Hepatocyte (in vitro differentiated cells): Measurements from ENCODE around the gene TM9SF1. TPM values are rescaled to one million over a fixed set of nuclear protein-coding genes. Genes with fewer than 3 reads are reported as not detected.
A peak's percentile ranks its signal among the peaks of the same experiment; 100 is the strongest.

ENCODE experiments used
- DNase-seq: peaks from one replicate; pipeline ENCODE4 v3.0.0-alpha.2; 2016; ENCODE audit warnings: low spot score
- H2AFZ ChIP-seq: fragments of 200-600 bp; sonication (generic); 2 replicates; pipeline ENCODE4 v1.6.0; 2016; ENCODE audit warnings: antibody characterized with exemption, mild to moderate bottlenecking
- H3K27ac ChIP-seq: fragments of 200-600 bp; sonication (generic); 2 replicates; pipeline ENCODE4 v1.5.1; 2016; ENCODE audit warnings: mild to moderate bottlenecking
- H3K27me3 ChIP-seq: fragments of 200-600 bp; sonication (generic); 2 replicates; pipeline ENCODE4 v1.6.1; 2016
- H3K36me3 ChIP-seq: fragments of 200-600 bp; sonication (generic); replicated peaks from 2 replicates; pipeline ENCODE4 v1.5.1; 2016; ENCODE audit warnings: low read depth; ENCODE audit not compliant: insufficient read depth
- H3K4me1 ChIP-seq: fragments of 200-600 bp; sonication (generic); 2 replicates; pipeline ENCODE4 v1.5.1; 2016; ENCODE audit warnings: mild to moderate bottlenecking, moderate library complexity; ENCODE audit not compliant: insufficient read depth
- H3K4me2 ChIP-seq: fragments of 200-600 bp; sonication (generic); 2 replicates; pipeline ENCODE4 v1.6.0; 2016
- H3K4me3 ChIP-seq: fragments of 200-600 bp; sonication (generic); 2 replicates; pipeline ENCODE4 v1.5.1; 2016; ENCODE audit warnings: mild to moderate bottlenecking
- H3K79me2 ChIP-seq: fragments of 200-600 bp; sonication (generic); 2 replicates; pipeline ENCODE4 v1.6.0; 2017; ENCODE audit warnings: mild to moderate bottlenecking
- H3K9me2 ChIP-seq: fragments of 200-600 bp; sonication (generic); replicated peaks from 2 replicates; pipeline ENCODE4 v1.6.0; 2017; ENCODE audit warnings: mild to moderate bottlenecking; ENCODE audit not compliant: insufficient read depth
- H3K9me3 ChIP-seq: fragments of 200-600 bp; sonication (generic); 2 replicates; pipeline ENCODE4 v1.5.1; 2016; ENCODE audit warnings: low read depth, mild to moderate bottlenecking
- H4K20me1 ChIP-seq: fragments of 200-600 bp; sonication (generic); 2 replicates; pipeline ENCODE4 v1.6.0; 2016; ENCODE audit warnings: mild to moderate bottlenecking; ENCODE audit not compliant: insufficient read depth, poor library complexity, severe bottlenecking
- CTCF ChIP-seq: fragments of 200-600 bp; sonication (generic); IDR thresholded peaks from 2 replicates; pipeline ENCODE4 v1.5.1; 2016; ENCODE audit warnings: antibody characterized with exemption, mild to moderate bottlenecking; ENCODE audit not compliant: poor library complexity
- EZH2 ChIP-seq: fragments of 200-600 bp; sonication (generic); IDR thresholded peaks from 2 replicates; pipeline ENCODE4 v1.6.1; 2016; ENCODE audit warnings: antibody characterized with exemption, mild to moderate bottlenecking, borderline replicate concordance
- EZH2phosphoT487 ChIP-seq: fragments of 200-600 bp; sonication (generic); IDR thresholded peaks from one replicate; pipeline ENCODE4 v1.6.1; 2018; ENCODE audit warnings: antibody characterized with exemption, mild to moderate bottlenecking, low read depth, moderate library complexity; ENCODE audit not compliant: unreplicated experiment, severe bottlenecking
- WGBS: methylation state at CpG from one replicate; pipeline ENCODE4 v1.1.6; 2016; ENCODE audit warnings: low lambda C conversion rate; ENCODE audit errors: missing lambda C conversion rate; 5-methylcytosine and 5-hydroxymethylcytosine counted together
- polyA plus RNA-seq: library from polyadenylated mRNA; unstranded; fragments of >200 nt; fragmentation: Nextera tagmentation; extraction: Ambion mirVana; gene quantifications from 2 replicates; pipeline ENCODE4 v1.2.1, GENCODE V29; 2016
- total RNA-seq: library from RNA; depleted of rRNA; stranded (reverse); fragments of >200 nt; gene quantifications from 2 replicates; pipeline ENCODE4 v1.2.3, GENCODE V29; 2014

The TM9SF1 gene
- total and polyA plus RNA-seq, 2 experiments from 2014 or later, result 68.1 to 84.0 TPM

- DNase-seq, result peak; percentile 99
- WGBS, result under 1% methylated on average over 53 of the region's 57 CpGs
- peaks cover 47% of the 10 kb centered on the region for H3K79me2 ChIP-seq
Observed at GRCh38 chr14:24146978-24147760, 48.1 kb downstream of the TM9SF1 start, which contains the start of gene RNF31. TSS of gene RNF31 (plus strand) at chr14:24147498. CDS start at chr14:24147699, 201 bp downstream.

GRCh38 chr14:24146453-24146977, 48.7 kb downstream of the TM9SF1 start, which contains the start of gene PSME2:
TSS of gene PSME2 (minus strand) at chr14:24146610. CDS start at chr14:24146581, 29 bp downstream.
- peaks cover 6% of the 10 kb centered on the region for H4K20me1 ChIP-seq
- H3K27ac ChIP-seq, result peak within 1 kb of the TSS; percentile 79
- no peaks in the 10 kb centered on the region for H3K27me3 ChIP-seq
- peaks cover 47% of the 10 kb centered on the region for H3K79me2 ChIP-seq
- no peaks in the 10 kb centered on the region for H3K36me3 ChIP-seq
- peaks cover 15% of the 10 kb centered on the region for H3K4me1 ChIP-seq
- WGBS, result 3% methylated on average over 13 of the region's 25 CpGs
- DNase-seq, result peak; percentile 98
- peak within 1 kb of the TSS; percentile 91 for H3K4me3 ChIP-seq
- TF ChIP-seq EZH2 (no peak), CTCF (no peak), EZH2phosphoT487 (no peak)
- peak within 1 kb of the TSS; percentile 48 for H2AFZ ChIP-seq
- peak within 1 kb of the TSS; percentile 92 for H3K4me2 ChIP-seq
- no peaks in the 10 kb centered on the region for H3K9me2 ChIP-seq
- no peaks in the 10 kb centered on the region for H3K9me3 ChIP-seq

More at GRCh38 chr14:24146978-24147760, 48.1 kb downstream of the TM9SF1 start, which contains the start of gene RNF31:
- Histone ChIP-seq H3K4me2 (peak within 1 kb of the TSS; percentile 92), H3K4me1 (peaks cover 15% of the 10 kb centered on the region), H3K9me3 (no peaks in the 10 kb centered on the region), H3K9me2 (no peaks in the 10 kb centered on the region), H3K36me3 (no peaks in the 10 kb centered on the region), H3K4me3 (peak within 1 kb of the TSS; percentile 91), H3K27ac (peak within 1 kb of the TSS; percentile 79), H2AFZ (peak within 1 kb of the TSS; percentile 48), H3K27me3 (no peaks in the 10 kb centered on the region), H4K20me1 (peaks cover 6% of the 10 kb centered on the region)
- no peak for TF ChIP-seq EZH2
- no peak for TF ChIP-seq CTCF
- TF ChIP-seq EZH2phosphoT487, result no peak

DNA sequence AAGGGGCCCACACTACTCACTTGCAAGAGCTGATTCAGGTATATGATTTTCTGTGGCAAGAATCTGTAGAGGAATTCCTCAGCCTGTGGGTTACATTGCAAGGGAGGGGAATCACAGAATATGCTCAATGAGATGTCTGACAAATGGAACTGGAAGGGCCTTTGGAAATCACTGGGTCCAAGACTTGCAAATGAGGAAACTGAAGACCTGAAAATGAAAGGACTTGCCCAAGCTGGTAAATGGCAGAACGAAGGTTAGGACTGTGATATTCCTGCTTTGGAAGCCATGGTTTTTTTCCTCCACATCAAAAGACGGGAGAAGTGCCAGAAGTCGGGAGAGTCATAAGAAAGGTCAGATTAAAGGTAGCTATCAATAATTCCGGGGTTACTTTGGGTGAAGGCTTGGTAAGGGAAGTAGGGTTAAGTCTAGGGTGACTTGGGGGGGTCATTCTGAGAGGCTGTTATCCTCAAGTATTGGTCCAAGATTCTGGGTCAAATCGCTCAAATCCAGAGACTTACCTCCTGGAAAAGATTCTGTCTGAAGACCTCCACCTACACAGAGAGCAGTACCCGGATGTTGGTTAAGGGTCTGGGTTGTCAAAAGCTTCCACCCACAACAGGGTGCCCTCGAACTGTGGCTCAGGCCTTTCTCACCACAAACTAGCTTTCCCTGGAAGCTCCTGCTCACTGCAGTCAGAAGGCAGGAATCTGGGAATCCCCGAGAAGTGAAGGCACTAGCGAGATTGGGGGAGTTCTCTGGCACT, 49.4 kb downstream of the TM9SF1 start:
- peak overlapping the region; percentile 48 for H2AFZ ChIP-seq
- H3K4me2 ChIP-seq, result peak overlapping the region; percentile 87
- peaks cover 6% of the 10 kb centered on the region for H4K20me1 ChIP-seq
- no peaks in the 10 kb centered on the region for H3K36me3 ChIP-seq
- H3K9me3 ChIP-seq, result no peaks in the 10 kb centered on the region
- H3K4me1 ChIP-seq, result peaks cover 15% of the 10 kb centered on the region
- WGBS, result 36% methylated on average over 9 of the region's 9 CpGs
- no peak for DNase-seq
- H3K4me3 ChIP-seq, result peak overlapping the region; percentile 56
- no peaks in the 10 kb centered on the region for H3K27me3 ChIP-seq
- H3K79me2 ChIP-seq, result peaks cover 47% of the 10 kb centered on the region
- TF ChIP-seq CTCF, result no peak
- TF ChIP-seq EZH2phosphoT487, result no peak
- TF ChIP-seq EZH2, result no peak
- H3K9me2 ChIP-seq, result no peaks in the 10 kb centered on the region
- H3K27ac ChIP-seq, result peak overlapping the region; percentile 79
